Measurements from ENCODE around the gene LIM2. TPM values are rescaled to one million over a fixed set of nuclear protein-coding genes. Genes with fewer than 3 reads are reported as not detected.

The LIM2 gene
- total and polyA plus RNA-seq, 2 donors (not counting 1 experiment from before 2014, with no cell fraction given) = not detected

DNA sequence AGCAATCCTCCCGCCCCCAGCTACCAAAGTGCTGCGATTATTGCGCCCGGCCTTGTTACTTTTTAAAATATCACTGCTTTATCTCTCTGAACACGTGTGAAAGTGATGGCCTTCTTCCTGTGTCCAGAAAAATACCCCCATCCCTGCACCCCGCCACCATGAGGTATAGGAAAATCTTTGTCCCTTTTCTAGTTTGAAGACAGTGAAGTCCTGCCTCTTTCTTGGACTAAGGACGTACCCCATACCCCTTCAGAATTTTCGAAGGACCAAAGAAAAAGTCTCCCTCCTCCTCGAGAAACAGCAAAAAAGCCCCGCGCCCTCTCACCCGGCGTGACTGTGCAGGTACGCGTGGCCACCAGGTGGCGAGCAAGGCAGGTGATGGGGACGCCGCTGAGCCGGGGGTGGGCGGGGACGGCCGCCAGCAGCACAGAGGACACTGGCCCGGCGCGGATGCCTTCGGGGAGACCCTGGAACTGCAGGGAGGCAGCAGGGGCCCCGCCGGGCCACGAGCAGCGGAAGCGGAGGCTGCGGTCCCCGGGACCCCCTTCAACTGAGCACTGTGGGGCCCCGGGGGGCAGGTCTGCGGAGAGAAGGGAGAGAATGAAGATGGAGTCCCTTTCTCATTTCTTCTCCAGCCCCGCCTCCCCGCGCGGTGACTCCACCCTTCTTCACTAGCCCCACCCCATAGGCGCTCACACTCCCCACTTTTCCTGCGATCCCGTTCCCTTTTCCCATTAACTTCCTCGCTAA lies 49.0 kb downstream of the LIM2 start:
- H3K9me3 ChIP-seq (ENCODE audit: control extremely low read depth in 1 of 3, control insufficient read depth in 2 of 3, insufficient read depth in 1 of 3, low read length in 2 of 3) = peaks cover 0 to 5% (median 0%) of the 10 kb centered on the region in 3 donors
- H3K79me2 ChIP-seq (ENCODE audit: control insufficient read depth, insufficient read depth, low read length) = no peaks in the 10 kb centered on the region
- H3K4me2 ChIP-seq (replicated peaks; ENCODE audit: low read depth, low read length, poor library complexity, severe bottlenecking) = peak overlapping the region; percentile 80
- H3K4me3 ChIP-seq (ENCODE audit: control extremely low read depth in 1 of 5, extremely low read depth in 1 of 5, insufficient read depth in 1 of 5, low read depth in 2 of 5, low read length in 4 of 5) = peak overlapping the region; percentile 11 to 77 (median 58)
- no peaks in the 10 kb centered on the region for H3K27me3 ChIP-seq (replicated peaks in 1 of 4; ENCODE audit: control extremely low read depth in 1 of 4, control insufficient read depth in 3 of 4, insufficient read depth in 4 of 4, low read length in 3 of 4)
- H3K27me3 Mint-ChIP-seq = no peaks in the 10 kb centered on the region
- peak overlapping the region; percentile 65 for H3K9ac ChIP-seq (ENCODE audit: low read length)
- no peaks in the 10 kb centered on the region for H3K36me3 ChIP-seq (replicated peaks in 1 of 2; ENCODE audit: control extremely low read depth in 1 of 2, control insufficient read depth in 1 of 2, extremely low read depth in 1 of 2, insufficient read depth in 2 of 2, low read length in 1 of 2)
- no peak overlapping the region for H3K27ac ChIP-seq (ENCODE audit: low read length in 2 of 2)
- peak overlapping the region; percentile 97 for H3K4me3 Mint-ChIP-seq
- no peaks in the 10 kb centered on the region for H3K9me3 Mint-ChIP-seq (ENCODE audit: insufficient read depth)
- peak; percentile 60 for ATAC-seq (ENCODE audit: low read depth)
- no peaks in the 10 kb centered on the region for H4K20me1 ChIP-seq (ENCODE audit: control insufficient read depth, insufficient read depth, low read length, poor library complexity, severe bottlenecking)
- DNase-seq = peak; percentile 93
- ChIA-PET POLR2A (interaction anchor here (0.6 to 2.0 kb wide), 4 partner anchors 27 to 57 kb away, joined by 4 to 11 read pairs (median 8); no protein-coding TSS in a partner anchor), CTCF (interaction anchor here (0.8 to 7.0 kb wide), 19 partner anchors 18 to 439 kb away, joined by 3 to 70 read pairs (median 5); partner anchors contain the start of gene SIGLEC10)
- under 1% methylated on average over 37 of the region's 43 CpGs for WGBS (ENCODE audit: insufficient coverage)
- H3K4me1 Mint-ChIP-seq = peaks cover 36% of the 10 kb centered on the region
- peak overlapping the region; percentile 77 for H2AFZ ChIP-seq (ENCODE audit: insufficient read depth, low read depth, low read length, poor library complexity, severe bottlenecking)
- intact Hi-C loops (cut with micrococcal nuclease) = loop anchor here (1.0 to 2.0 kb wide), 12 partner anchors 29 to 364 kb away; partner anchors contain the start of genes CTU1, SIGLEC10 and ZNF175
- TF ChIP-seq, protein P1, sequence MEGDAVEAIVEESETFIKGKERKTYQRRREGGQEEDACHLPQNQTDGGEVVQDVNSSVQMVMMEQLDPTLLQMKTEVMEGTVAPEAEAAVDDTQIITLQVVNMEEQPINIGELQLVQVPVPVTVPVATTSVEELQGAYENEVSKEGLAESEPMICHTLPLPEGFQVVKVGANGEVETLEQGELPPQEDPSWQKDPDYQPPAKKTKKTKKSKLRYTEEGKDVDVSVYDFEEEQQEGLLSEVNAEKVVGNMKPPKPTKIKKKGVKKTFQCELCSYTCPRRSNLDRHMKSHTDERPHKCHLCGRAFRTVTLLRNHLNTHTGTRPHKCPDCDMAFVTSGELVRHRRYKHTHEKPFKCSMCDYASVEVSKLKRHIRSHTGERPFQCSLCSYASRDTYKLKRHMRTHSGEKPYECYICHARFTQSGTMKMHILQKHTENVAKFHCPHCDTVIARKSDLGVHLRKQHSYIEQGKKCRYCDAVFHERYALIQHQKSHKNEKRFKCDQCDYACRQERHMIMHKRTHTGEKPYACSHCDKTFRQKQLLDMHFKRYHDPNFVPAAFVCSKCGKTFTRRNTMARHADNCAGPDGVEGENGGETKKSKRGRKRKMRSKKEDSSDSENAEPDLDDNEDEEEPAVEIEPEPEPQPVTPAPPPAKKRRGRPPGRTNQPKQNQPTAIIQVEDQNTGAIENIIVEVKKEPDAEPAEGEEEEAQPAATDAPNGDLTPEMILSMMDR (IDR thresholded peaks at IDR 0.05) = peak; percentile 87
- no peak for TF ChIP-seq EZH2 (IDR thresholded peaks at IDR 0.05; ENCODE audit: borderline replicate concordance, insufficient read depth, low read depth, low read length, poor library complexity, severe bottlenecking)
- peaks cover 22 to 42% of the 10 kb centered on the region in 2 donors for H3K4me1 ChIP-seq (ENCODE audit: control insufficient read depth in 2 of 2, insufficient read depth in 2 of 2, low read length in 2 of 2)
- peak overlapping the region; percentile 80 for H3K27ac Mint-ChIP-seq

All from B cell (primary cell).